HEK293 (cell line): Measurements from ENCODE around the gene TSHZ2.

ENCODE experiments used
- FEZF1 ChIP-seq: fragments of 450-650 bp; formaldehyde crosslinking; IDR thresholded peaks from 2 replicates; pipeline ENCODE4 v1.5.1; 2016; ENCODE audit warnings: missing biosample characterization, missing genetic modification characterization
- HOXA7 ChIP-seq: sonication (generic); formaldehyde crosslinking; IDR thresholded peaks from 2 replicates; pipeline ENCODE4 v1.8.1; 2022; ENCODE audit warnings: missing genetic modification reagents, borderline replicate concordance
- HOXD13 ChIP-seq: sonication (generic); formaldehyde crosslinking; IDR thresholded peaks from 2 replicates; pipeline ENCODE4 v1.8.0; 2022; ENCODE audit warnings: missing genetic modification reagents, borderline replicate concordance
- IKZF3 ChIP-seq: fragments of 450-650 bp; IDR thresholded peaks from 2 replicates; pipeline ENCODE4 v1.5.0; 2018; ENCODE audit warnings: missing biosample characterization, mild to moderate bottlenecking, missing genetic modification characterization, moderate library complexity
- KLF1 ChIP-seq: fragments of 450-650 bp; formaldehyde crosslinking; IDR thresholded peaks from 2 replicates; pipeline ENCODE4 v1.5.1; 2016; ENCODE audit warnings: missing biosample characterization, missing genetic modification characterization
- KLF10 ChIP-seq: fragments of 450-650 bp; IDR thresholded peaks from 2 replicates; pipeline ENCODE4 v1.5.1; 2018; ENCODE audit warnings: missing biosample characterization, mild to moderate bottlenecking, missing genetic modification characterization
- MZF1 ChIP-seq: fragments of 450-650 bp; formaldehyde crosslinking; IDR thresholded peaks from 2 replicates; pipeline ENCODE4 v1.5.1; 2017; ENCODE audit warnings: missing biosample characterization, missing genetic modification characterization, borderline replicate concordance
- ZBTB20 ChIP-seq: fragments of 450-650 bp; formaldehyde crosslinking; IDR thresholded peaks from 2 replicates; pipeline ENCODE4 v1.5.1; 2016; ENCODE audit warnings: missing biosample characterization, missing genetic modification characterization
- ZBTB21 ChIP-seq: fragments of 450-650 bp; formaldehyde crosslinking; IDR thresholded peaks from 2 replicates; pipeline ENCODE4 v1.5.1; 2017; ENCODE audit warnings: missing biosample characterization, missing genetic modification characterization
- ZBTB26 ChIP-seq: fragments of 450-650 bp; formaldehyde crosslinking; optimal IDR thresholded peaks from 2 replicates; pipeline ENCODE3; 2016; ENCODE audit warnings: missing biosample characterization, mild to moderate bottlenecking, missing genetic modification characterization
- ZBTB48 ChIP-seq: fragments of 450-650 bp; formaldehyde crosslinking; IDR thresholded peaks from 2 replicates; pipeline ENCODE4 v1.5.1; 2016; ENCODE audit warnings: missing biosample characterization, missing genetic modification characterization
- ZBTB8A ChIP-seq: fragments of 450-650 bp; formaldehyde crosslinking; IDR thresholded peaks from 2 replicates; pipeline ENCODE4 v1.5.1; 2016; ENCODE audit warnings: missing biosample characterization, missing genetic modification characterization
- ZEB2 ChIP-seq: fragments of 450-650 bp; formaldehyde crosslinking; IDR thresholded peaks from 2 replicates; pipeline ENCODE4 v1.5.1; 2016; ENCODE audit warnings: missing biosample characterization, missing genetic modification characterization
- ZFP69B ChIP-seq: fragments of 450-650 bp; formaldehyde crosslinking; IDR thresholded peaks from 2 replicates; pipeline ENCODE4 v1.5.1; 2016; ENCODE audit warnings: missing biosample characterization, missing genetic modification characterization
- ZNF132 ChIP-seq: fragments of 450-650 bp; formaldehyde crosslinking; IDR thresholded peaks from 2 replicates; pipeline ENCODE4 v1.5.1; 2017; ENCODE audit warnings: missing biosample characterization, missing genetic modification characterization, borderline replicate concordance
- ZNF140 ChIP-seq: fragments of 450-650 bp; formaldehyde crosslinking; IDR thresholded peaks from 2 replicates; pipeline ENCODE4 v1.5.1; 2016; ENCODE audit warnings: missing biosample characterization, missing genetic modification characterization
- ZNF146 ChIP-seq: fragments of 450-650 bp; formaldehyde crosslinking; IDR thresholded peaks from 2 replicates; pipeline ENCODE4 v1.5.1; 2016; ENCODE audit warnings: missing biosample characterization, missing genetic modification characterization
- ZNF174 ChIP-seq: fragments of 450-650 bp; formaldehyde crosslinking; IDR thresholded peaks from 2 replicates; pipeline ENCODE4 v1.5.0; 2017; ENCODE audit warnings: missing biosample characterization, mild to moderate bottlenecking, missing genetic modification characterization
- ZNF2 ChIP-seq: fragments of 450-650 bp; formaldehyde crosslinking; IDR thresholded peaks from 2 replicates; pipeline ENCODE4 v1.5.1; 2016; ENCODE audit warnings: missing biosample characterization, missing genetic modification characterization
- ZNF24 ChIP-seq: fragments of 450-650 bp; formaldehyde crosslinking; IDR thresholded peaks from 2 replicates; pipeline ENCODE4 v1.5.1; 2016; ENCODE audit warnings: missing biosample characterization, missing genetic modification characterization
- ZNF335 ChIP-seq: fragments of 450-650 bp; formaldehyde crosslinking; conservative IDR thresholded peaks from 2 replicates; pipeline ENCODE4 v1.5.1; 2016; ENCODE audit warnings: missing biosample characterization, missing genetic modification characterization
- ZNF341 ChIP-seq: fragments of 450-650 bp; formaldehyde crosslinking; IDR thresholded peaks from 2 replicates; pipeline ENCODE4; 2016; ENCODE audit warnings: low read depth, missing biosample characterization, missing genetic modification characterization
- ZNF354C ChIP-seq: fragments of 450-650 bp; formaldehyde crosslinking; IDR thresholded peaks from 2 replicates; pipeline ENCODE4 v1.5.1; 2016; ENCODE audit warnings: missing biosample characterization, missing genetic modification characterization, low read depth, borderline replicate concordance
- ZNF394 ChIP-seq: fragments of 450-650 bp; formaldehyde crosslinking; IDR thresholded peaks from 2 replicates; pipeline ENCODE4 v1.5.1; 2016; ENCODE audit warnings: missing biosample characterization, missing genetic modification characterization, mild to moderate bottlenecking, moderate library complexity, borderline replicate concordance
- ZNF449 ChIP-seq: fragments of 450-650 bp; formaldehyde crosslinking; IDR thresholded peaks from 2 replicates; pipeline ENCODE4 v1.5.1; 2017; ENCODE audit warnings: missing biosample characterization, mild to moderate bottlenecking, missing genetic modification characterization, moderate library complexity
- ZNF510 ChIP-seq: fragments of 450-650 bp; formaldehyde crosslinking; IDR thresholded peaks from 2 replicates; pipeline ENCODE4 v1.5.1; 2018; ENCODE audit warnings: mild to moderate bottlenecking, missing genetic modification characterization, missing biosample characterization; ENCODE audit not compliant: insufficient replicate concordance
- ZNF518A ChIP-seq: fragments of 450-650 bp; formaldehyde crosslinking; conservative IDR thresholded peaks from 2 replicates; pipeline ENCODE4 v1.5.1; 2016; ENCODE audit warnings: low read depth, missing biosample characterization, missing genetic modification characterization
- ZNF548 ChIP-seq: fragments of 450-650 bp; formaldehyde crosslinking; IDR thresholded peaks from 2 replicates; pipeline ENCODE4 v1.5.1; 2016; ENCODE audit warnings: missing biosample characterization, missing genetic modification characterization
- ZNF555 ChIP-seq: fragments of 450-650 bp; formaldehyde crosslinking; conservative IDR thresholded peaks from 2 replicates; pipeline ENCODE4 v1.5.1; 2017; ENCODE audit warnings: missing biosample characterization, mild to moderate bottlenecking, missing genetic modification characterization, inconsistent platforms
- ZNF558 ChIP-seq: fragments of 450-650 bp; formaldehyde crosslinking; IDR thresholded peaks from 2 replicates; pipeline ENCODE4 v1.5.1; 2016; ENCODE audit warnings: missing biosample characterization, missing genetic modification characterization
- ZNF585B ChIP-seq: fragments of 450-650 bp; formaldehyde crosslinking; IDR thresholded peaks from 2 replicates; pipeline ENCODE4 v1.5.1; 2016; ENCODE audit warnings: missing biosample characterization, missing genetic modification characterization
- ZNF600 ChIP-seq: fragments of 450-650 bp; formaldehyde crosslinking; IDR thresholded peaks from 2 replicates; pipeline ENCODE4 v1.5.1; 2016; ENCODE audit warnings: missing biosample characterization, missing genetic modification characterization
- ZNF660 ChIP-seq: fragments of 450-650 bp; IDR thresholded peaks from 2 replicates; pipeline ENCODE4 v1.5.1; 2018; ENCODE audit warnings: missing biosample characterization, mild to moderate bottlenecking, missing genetic modification characterization
- ZNF701 ChIP-seq: fragments of 450-650 bp; formaldehyde crosslinking; IDR thresholded peaks from 2 replicates; pipeline ENCODE4 v1.5.1; 2016; ENCODE audit warnings: missing biosample characterization, missing genetic modification characterization
- ZSCAN4 ChIP-seq: fragments of 450-650 bp; formaldehyde crosslinking; IDR thresholded peaks from 2 replicates; pipeline ENCODE4 v1.5.1; 2017; ENCODE audit warnings: missing biosample characterization, missing genetic modification characterization

Gene TSHZ2

GRCh38 chr20:52996130-52996529 is 24.0 kb downstream of the TSHZ2 start (continued):
- TF ChIP-seq ZNF132 (no peak), IKZF3 (tag by site-specific recombination) (no peak), ZNF558 (tag by site-specific recombination) (0 out of 2 replicates have a peak, but pooled peaks have one; percentile 28), ZBTB26 (tag by site-specific recombination) (no peak), ZBTB21 (tag by site-specific recombination) (peak; percentile 56; the same call in 1 of the 2 replicates), ZNF354C (no peak), ZNF510 (tag by site-specific recombination) (peak; percentile 70), ZNF394 (tag by site-specific recombination) (peak; percentile 92), ZSCAN4 (tag by site-specific recombination) (no peak), ZFP69B (tag by site-specific recombination) (no peak), KLF1 (tag by site-specific recombination) (no peak), ZBTB48 (tag by site-specific recombination) (no peak), ZNF701 (no peak), ZNF335 (tag by site-specific recombination) (no peak), ZBTB8A (tag by site-specific recombination) (peak; percentile 71), ZNF146 (tag by site-specific recombination) (no peak), ZNF548 (tag by site-specific recombination) (no peak), ZBTB20 (tag by site-specific recombination) (no peak), HOXD13 (CRISPR knock-in tag) (no peak), ZNF24 (tag by site-specific recombination) (no peak), FEZF1 (tag by site-specific recombination) (no peak), MZF1 (no peak), ZNF449 (tag by site-specific recombination) (no peak), ZNF660 (no peak), ZNF555 (tag by site-specific recombination) (peak; percentile 83), ZNF174 (tag by site-specific recombination) (no peak), ZNF140 (peak; percentile 77), ZEB2 (tag by site-specific recombination) (no peak), HOXA7 (CRISPR knock-in tag) (no peak), ZNF341 (tag by site-specific recombination) (no peak), KLF10 (tag by site-specific recombination) (no peak), ZNF2 (tag by site-specific recombination) (no peak), ZNF518A (tag by site-specific recombination) (peak; percentile 86), ZNF585B (tag by site-specific recombination) (no peak), ZNF600 (tag by site-specific recombination) (no peak)
